ENCODE data around the gene LRRFIP1.

LRRFIP1 gene

GRCh38 chr2:237616734-237617586, 10.4 kb upstream of the LRRFIP1 start:
- DNase-seq: peak in 1 of 10 donors; percentile 56
- intact Hi-C loops (cut with DNase I): no loop called here

GRCh38 chr2:237617587-237617982, 9.8 kb upstream of the LRRFIP1 start:
- intact Hi-C loops (cut with DNase I): no loop called here
- no peak for DNase-seq

GRCh38 chr2:237618449-237618848, 8.9 kb upstream of the LRRFIP1 start:
- intact Hi-C loops (cut with DNase I): no loop called here
- DNase-seq: no peak

- no peak for DNase-seq
- intact Hi-C loops (cut with DNase I): no loop called here
Observed at GRCh38 chr2:237623428-237624403, 3.7 kb upstream of the LRRFIP1 start.

DNA sequence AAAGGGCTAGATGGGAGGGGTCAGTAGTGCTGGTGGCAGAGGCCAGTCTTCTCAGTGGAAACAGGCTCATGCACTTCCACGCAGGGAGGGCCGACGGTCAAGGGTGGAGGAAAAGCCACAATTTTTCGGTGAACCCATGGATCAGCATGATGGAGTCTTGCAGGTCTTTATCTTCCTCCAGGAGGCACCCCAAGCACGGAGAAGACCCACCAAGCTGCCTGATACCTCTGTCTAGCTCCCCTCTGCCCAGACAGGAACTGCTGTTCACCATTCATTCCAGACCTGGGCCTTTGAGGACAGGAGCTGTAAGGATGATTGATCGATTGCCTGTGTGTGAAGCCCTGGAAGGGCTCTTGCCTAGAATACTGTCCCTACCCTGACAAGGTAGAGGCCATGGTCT, 2.8 kb upstream of the LRRFIP1 start:
- DNase-seq: no peak
- intact Hi-C loops (cut with DNase I): no loop called here

- intact Hi-C loops (cut with DNase I): no loop called here
Observed at GRCh38 chr2:237625216-237625705, 2.1 kb upstream of the LRRFIP1 start.

DNA sequence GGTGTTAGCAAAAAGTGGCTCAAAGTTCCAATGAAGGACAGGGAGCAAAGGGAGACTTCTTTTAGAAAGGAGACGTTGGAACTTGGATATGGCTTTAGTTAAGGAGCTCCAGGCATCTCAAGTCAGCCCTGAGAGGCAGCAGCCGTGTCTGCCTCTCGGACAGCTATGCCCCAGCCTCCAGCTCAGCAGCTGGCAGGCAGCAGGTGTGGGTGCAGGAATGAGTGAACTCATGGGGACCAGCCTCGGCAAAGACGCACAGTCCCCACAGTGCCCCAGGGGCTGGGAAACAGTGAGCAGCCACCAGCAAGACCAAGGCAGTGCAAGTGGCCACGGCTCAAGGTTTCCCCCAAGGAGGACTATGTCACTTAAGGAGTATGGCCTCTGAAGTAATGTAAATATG, 1.6 kb upstream of the LRRFIP1 start:
- DNase-seq: no peak
- intact Hi-C loops (cut with DNase I): no loop called here

More at GRCh38 chr2:237625216-237625705, 2.1 kb upstream of the LRRFIP1 start:
- DNase-seq: no peak

DNA sequence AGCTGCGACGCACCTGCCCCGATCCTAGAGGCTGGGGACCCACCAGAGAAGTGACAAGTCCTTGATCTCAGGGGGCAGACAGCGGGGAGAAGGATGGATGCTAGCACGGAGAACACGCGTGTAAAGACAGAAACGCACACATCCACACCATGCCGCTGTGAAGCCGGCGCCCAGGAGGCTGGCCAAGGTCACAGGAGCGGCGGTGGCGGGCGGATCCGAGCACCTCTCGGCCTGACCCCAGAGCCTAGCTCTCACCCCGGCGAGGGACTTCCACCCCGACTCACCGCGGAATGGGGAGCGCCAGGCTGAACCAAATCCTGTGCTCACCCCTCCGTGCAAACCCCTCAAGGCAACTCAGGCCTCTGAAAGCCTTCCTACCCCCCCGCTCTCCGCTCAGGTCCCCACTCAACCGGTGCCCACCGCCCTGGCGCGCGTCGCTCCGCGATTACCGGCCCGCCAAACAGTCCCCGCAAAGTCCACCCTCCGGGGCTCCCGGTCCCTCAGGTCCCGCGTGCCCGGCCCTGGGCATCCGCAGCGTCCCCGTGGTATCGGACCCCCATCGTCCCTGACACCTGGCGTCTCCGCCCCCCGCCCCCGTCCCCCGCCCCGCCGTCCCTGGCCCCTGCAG, 460 bp upstream of the LRRFIP1 start:
- peak in 1 of 10 donors; percentile 85 for DNase-seq
- intact Hi-C loops (cut with DNase I): no loop called here

DNA sequence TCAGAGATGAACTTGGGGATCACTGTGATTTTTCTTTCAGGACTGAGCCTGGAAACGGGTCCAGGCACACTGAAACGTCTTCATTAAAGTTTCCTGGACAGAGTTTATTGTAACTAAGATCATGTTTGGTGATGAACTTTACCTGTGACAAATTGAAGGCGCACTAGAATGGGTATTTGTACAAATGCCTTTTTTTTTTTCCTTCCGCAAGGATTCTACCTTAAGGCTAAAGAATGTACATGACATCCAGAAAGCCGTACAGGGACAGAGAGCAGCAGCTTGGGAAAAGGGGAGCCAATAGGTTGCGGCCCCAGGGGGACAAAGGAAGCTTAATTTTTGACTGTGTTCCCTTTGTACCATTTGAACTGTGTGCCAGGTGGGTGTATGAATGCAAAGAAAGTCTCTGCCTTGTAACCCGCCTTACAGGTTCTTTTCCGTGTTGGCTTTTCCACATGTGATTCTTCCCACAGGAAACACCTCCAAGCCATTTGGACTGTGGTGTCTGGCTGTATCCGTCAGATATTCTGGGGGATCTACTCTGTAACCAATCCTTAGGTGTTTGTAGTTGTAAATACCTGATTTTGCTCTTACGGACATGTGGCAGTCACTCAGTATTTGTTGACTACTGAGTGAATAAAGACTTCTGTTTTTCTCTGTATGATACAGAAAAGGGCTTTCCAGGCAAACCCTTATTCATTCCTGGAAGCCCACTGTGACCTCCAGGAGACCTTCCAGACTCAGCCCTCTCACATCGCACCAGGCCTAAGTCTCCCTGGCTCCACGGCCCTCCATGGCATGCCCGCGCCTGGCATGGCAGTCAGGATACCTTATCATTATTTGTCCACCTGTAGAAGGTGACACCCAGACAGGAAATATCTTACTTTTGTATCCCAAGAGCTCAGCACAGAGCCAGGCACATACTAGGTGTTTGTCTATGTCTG, 1.1 kb downstream of the LRRFIP1 start:
- no peak for DNase-seq
- intact Hi-C loops (cut with DNase I): no loop called here

GRCh38 chr2:237629188-237629534, 1.8 kb downstream of the LRRFIP1 start:
- intact Hi-C loops (cut with DNase I): no loop called here
- DNase-seq: no peak

DNA sequence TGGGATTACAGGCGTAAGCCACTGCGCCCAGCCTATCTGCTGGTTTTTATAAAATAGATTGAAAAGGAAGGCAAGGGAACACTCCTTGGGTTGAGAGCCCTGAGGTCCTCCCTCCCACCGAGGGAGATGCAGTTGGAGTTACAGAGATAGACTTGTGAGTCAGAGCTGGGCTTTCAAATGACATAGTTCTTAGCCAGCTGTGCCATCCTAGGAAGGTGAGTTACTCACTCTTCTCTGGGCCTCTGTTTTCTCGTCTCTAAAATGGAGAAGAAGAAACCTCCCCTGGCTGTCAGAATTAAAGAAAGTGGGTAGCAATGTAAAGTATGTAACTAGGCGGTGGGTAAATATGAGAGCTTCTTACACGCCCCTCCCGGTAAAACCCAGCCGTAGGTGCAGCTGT, 2.4 kb downstream of the LRRFIP1 start:
- DNase-seq: no peak
- intact Hi-C loops (cut with DNase I): no loop called here

DNA sequence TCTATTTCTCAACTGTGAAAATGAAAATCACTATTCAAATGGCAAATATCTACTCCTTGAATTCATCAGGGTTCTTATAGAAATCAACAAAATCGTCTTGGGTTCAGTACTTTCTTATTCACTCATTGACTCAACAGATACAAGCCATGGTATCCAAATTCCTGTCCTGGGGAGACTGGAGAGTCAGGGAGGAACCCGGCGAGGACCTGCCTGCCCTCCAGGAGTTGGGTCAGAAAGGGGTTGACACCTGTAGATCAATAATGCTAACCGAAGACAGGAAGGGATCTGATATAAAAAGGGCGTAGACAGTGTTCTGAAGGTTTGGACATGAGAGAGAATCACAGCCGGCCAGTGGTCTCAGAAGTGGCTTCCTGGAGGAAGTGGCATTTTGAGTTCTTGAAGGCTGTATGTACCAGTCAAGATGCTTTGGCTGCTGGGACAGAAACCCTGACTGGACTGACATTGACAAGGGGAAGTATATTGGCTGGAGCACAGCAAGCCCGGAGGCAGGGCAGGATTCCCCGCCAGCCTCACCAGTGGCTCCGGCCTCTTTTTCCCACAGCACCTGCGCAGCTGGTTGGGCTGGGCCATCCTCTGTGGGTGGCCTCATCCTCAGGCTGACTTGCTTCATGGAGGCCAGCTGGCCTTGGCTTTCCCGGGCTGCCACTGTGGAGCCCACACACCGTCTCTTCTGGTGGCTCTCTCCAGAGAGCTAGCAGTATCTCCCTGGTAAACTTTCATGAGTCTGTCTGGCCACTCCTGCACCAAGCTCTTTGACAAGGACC, 3.0 kb downstream of the LRRFIP1 start:
- intact Hi-C loops (cut with DNase I): no loop called here
- DNase-seq: no peak

DNA sequence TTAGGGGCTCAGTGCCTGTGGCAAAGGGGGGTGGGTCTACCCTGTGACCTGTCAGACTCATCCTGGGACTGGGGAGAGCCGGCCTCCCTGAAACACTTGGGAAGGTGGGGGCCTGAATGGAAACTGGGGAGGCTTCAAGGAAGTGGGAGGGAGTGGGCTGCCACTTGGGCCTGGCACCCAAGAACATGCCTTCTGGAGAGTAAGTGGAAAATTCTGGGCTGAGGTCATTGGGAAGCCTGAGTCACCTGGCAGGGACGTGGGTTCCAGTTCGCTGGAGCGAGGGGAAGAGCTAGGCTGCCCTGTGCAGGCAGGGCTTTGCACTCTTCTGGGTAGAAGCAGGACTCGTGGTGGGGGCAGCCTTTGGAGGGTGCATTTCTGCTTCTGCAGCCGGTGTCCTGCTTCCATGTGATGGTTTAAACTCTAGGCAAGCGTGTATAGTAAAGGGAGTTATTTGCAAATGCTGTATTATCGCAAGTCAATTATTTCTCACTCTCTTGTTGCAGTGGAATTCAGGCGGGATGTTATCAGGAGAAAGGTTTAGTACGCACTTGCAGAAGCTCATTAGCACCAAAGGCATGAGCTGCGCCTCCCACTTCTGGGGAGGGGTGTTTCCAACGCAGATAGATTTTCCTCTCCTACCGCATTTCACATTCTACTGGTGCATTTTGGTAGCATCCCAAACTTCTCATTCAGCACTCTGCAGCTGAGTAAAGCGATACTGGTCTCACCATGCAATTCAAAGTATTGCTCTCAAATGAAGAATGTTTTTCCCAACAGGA, 3.8 kb downstream of the LRRFIP1 start:
- DNase-seq: peak in 1 of 10 donors; percentile 78
- intact Hi-C loops (cut with DNase I): no loop called here

DNA sequence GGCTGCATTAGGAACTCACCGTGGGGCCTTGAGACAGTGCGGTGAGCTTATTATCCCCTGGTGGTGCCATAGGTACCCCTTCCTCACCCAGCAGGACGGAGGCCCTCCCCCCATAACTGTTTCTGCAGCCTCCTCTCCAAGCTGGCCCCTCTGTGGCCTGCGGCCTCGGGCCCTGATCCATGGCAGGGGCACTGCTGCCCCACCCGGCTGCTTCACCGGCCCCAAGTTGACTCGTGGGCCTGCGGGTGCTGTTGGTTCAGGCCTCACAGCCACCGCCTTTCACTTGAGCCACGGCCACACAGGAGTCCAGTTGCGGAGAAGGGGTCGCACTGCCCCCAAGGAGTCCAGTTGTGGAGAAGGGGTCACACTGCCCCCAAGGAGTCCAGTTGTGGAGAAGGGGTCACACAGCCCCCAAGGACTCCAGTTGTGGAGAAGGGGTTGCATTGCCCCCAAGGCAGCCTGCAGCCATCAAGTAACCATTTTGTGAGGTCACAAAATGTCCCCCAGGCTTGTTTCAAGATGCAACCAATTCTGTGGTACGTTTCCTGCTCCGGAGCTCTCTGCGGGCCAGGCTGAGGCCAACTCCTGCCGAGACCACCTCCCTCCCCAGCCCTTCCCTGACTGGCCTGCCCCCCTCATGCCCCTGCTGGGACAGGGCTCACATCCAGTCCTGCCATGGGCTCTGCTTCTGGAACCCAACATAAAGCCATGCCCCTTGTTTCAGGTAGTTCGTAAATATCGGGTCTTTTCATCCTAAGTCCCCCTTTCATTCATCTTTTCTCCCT, 4.6 kb downstream of the LRRFIP1 start:
- intact Hi-C loops (cut with DNase I): no loop called here
- DNase-seq: no peak

- no peak for DNase-seq
- intact Hi-C loops (cut with DNase I): no loop called here
Observed at GRCh38 chr2:237633061-237633561, 5.7 kb downstream of the LRRFIP1 start.

- intact Hi-C loops (cut with DNase I): no loop called here
- no peak for DNase-seq
Observed at GRCh38 chr2:237636578-237636977, 9.2 kb downstream of the LRRFIP1 start.

DNA sequence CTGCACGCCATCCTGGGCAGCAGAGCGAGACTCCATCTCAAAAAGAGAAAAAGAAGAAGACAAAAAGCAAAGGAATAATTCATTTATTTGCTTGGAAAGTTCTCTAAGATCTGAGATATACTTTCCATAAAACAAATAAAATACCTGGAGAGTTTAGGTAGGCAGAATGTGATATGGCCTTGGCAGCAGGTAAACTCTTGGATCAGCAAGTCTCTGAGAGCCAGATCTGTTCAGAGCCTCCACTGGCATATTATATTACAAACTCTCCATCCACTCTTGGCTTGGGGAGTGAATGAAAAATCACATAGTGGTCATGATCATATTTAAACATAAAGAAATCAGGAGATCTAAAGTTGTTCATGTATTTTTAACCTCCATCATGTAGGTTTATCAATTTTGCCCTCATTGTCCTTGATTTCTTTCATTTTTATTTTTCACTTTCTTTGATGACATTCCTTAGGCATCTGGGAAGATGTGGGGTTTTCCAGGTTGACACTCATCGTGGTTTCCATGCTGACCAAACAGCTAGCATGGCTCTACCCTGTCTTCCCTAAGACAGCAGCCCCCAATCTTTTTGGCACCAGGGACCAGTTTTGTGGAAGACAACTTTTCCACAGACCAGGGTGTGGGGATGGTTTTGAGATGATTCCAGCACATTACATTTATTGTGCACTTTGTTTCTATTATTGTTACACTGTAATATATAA, 10.2 kb downstream of the LRRFIP1 start:
- no peak for DNase-seq
- intact Hi-C loops (cut with DNase I): no loop called here

Data from posterior cingulate gyrus (tissue), 11 donors.